GM12878 (cell line): ENCODE data around the gene NT5DC4.

Experiments
- JUNB ChIP-seq: IDR thresholded peaks from 2 replicates; pipeline ENCODE4 v1.6.1; 2016; ENCODE audit warnings: antibody characterized with exemption, mild to moderate bottlenecking
- MTA3 ChIP-seq: IDR thresholded peaks from 2 replicates; pipeline ENCODE4 v1.6.1; 2012; ENCODE audit warnings: low read length, inconsistent platforms, borderline replicate concordance
- NFIC ChIP-seq: IDR thresholded peaks from 2 replicates; pipeline ENCODE4 v1.6.1; 2012; ENCODE audit warnings: low read depth, mild to moderate bottlenecking, inconsistent platforms, low read length, moderate library complexity
- POLR2A ChIP-seq: IDR thresholded peaks from 2 replicates; pipeline ENCODE4 v1.6.1; 2011; ENCODE audit warnings: low read depth, mild to moderate bottlenecking, low read length
- RFX5 ChIP-seq: IDR thresholded peaks from 2 replicates; pipeline ENCODE4 v1.6.1; 2011; ENCODE audit warnings: low read depth, low read length, improper control_type of control experiment
- ZNF274 ChIP-seq: IDR thresholded peaks from one replicate; pipeline ENCODE4 v1.8.0; 2011; ENCODE audit not compliant: insufficient read length, insufficient read depth

GRCh38 chr2:112762276-112762675, 41.5 kb downstream of the NT5DC4 start:
- TF ChIP-seq RFX5 = no peak
- TF ChIP-seq ZNF274 = no peak
- TF ChIP-seq MTA3 = no peak
- TF ChIP-seq POLR2A = no peak
- no peak for TF ChIP-seq JUNB
- TF ChIP-seq NFIC = no peak
